CD4-positive, alpha-beta T cell treated with Interleukin-15 for 4 hours (primary cell): Measurements from ENCODE around the gene SNX9.
"Not testable (repeated sequence)": the region's sequence is repeated elsewhere in the genome, so short reads cannot be mapped to it uniquely, and the experiment has no call there.

ENCODE experiments used
- DNase-seq: peaks from one replicate; pipeline ENCODE4 v3.0.0-alpha.2; 2020; ENCODE audit warnings: low spot score

Gene SNX9

GRCh38 chr6:157831424-157832249 lies 8.6 kb downstream of the SNX9 start:
- no peak for DNase-seq

GRCh38 chr6:157832250-157832967 lies 9.4 kb downstream of the SNX9 start:
- DNase-seq = no peak

- DNase-seq = no peak
Measured at GRCh38 chr6:157834549-157834948, 11.5 kb downstream of the SNX9 start.

GRCh38 chr6:157838718-157839430 lies 15.8 kb downstream of the SNX9 start:
- no peak for DNase-seq

- no peak for DNase-seq
Measured at GRCh38 chr6:157839606-157840005, 16.6 kb downstream of the SNX9 start.

- DNase-seq = no peak
Measured at GRCh38 chr6:157840261-157840660, 17.2 kb downstream of the SNX9 start.

- no peak for DNase-seq
Measured at GRCh38 chr6:157840776-157841175, 17.7 kb downstream of the SNX9 start.

- no peak for DNase-seq
Measured at GRCh38 chr6:157841211-157841840, 18.3 kb downstream of the SNX9 start.

- DNase-seq = no peak
Measured at GRCh38 chr6:157842212-157842611, 19.2 kb downstream of the SNX9 start.

GRCh38 chr6:157844196-157844595 lies 21.1 kb downstream of the SNX9 start:
- not testable (repeated sequence) for DNase-seq

- DNase-seq = no peak
Measured at GRCh38 chr6:157845493-157846259, 22.6 kb downstream of the SNX9 start.

GRCh38 chr6:157847846-157848245 lies 24.8 kb downstream of the SNX9 start:
- DNase-seq = no peak

GRCh38 chr6:157848693-157849092 lies 25.6 kb downstream of the SNX9 start:
- DNase-seq = no peak

GRCh38 chr6:157849288-157850017 lies 26.4 kb downstream of the SNX9 start:
- no peak for DNase-seq

GRCh38 chr6:157850030-157850429 lies 27.0 kb downstream of the SNX9 start:
- no peak for DNase-seq

GRCh38 chr6:157853018-157853805 lies 30.2 kb downstream of the SNX9 start:
- no peak for DNase-seq

GRCh38 chr6:157853902-157854502 lies 31.0 kb downstream of the SNX9 start:
- no peak for DNase-seq

GRCh38 chr6:157855325-157855724 lies 32.3 kb downstream of the SNX9 start:
- DNase-seq = no peak

GRCh38 chr6:157855804-157856203 lies 32.8 kb downstream of the SNX9 start:
- DNase-seq = not testable (repeated sequence)

GRCh38 chr6:157858664-157859063 lies 35.6 kb downstream of the SNX9 start:
- not testable (repeated sequence) for DNase-seq
